BE2C (cell line): ENCODE measurements around the gene HNRNPM.

Experiments used
- DNase-seq: peaks from one replicate; pipeline ENCODE4 v3.0.0-alpha.2; 2020
- H3K27me3 ChIP-seq: fragments of 250-450 bp; sonication (Bioruptor Pico); 2 replicates; pipeline ENCODE4 v1.5.1; 2020; ENCODE audit warnings: mild to moderate bottlenecking
- H3K36me3 ChIP-seq: fragments of 250-450 bp; sonication (Bioruptor Pico); 2 replicates; pipeline ENCODE4 v1.5.1; 2020; ENCODE audit warnings: mild to moderate bottlenecking
- H3K4me1 ChIP-seq: fragments of 250-450 bp; sonication (Bioruptor Pico); 2 replicates; pipeline ENCODE4 v1.5.1; 2020
- H3K4me3 ChIP-seq: 2 replicates; pipeline ENCODE4 v1.5.1; 2011; ENCODE audit warnings: low read depth, low read length
- H3K9me3 ChIP-seq: fragments of 250-450 bp; sonication (Bioruptor Pico); 2 replicates; pipeline ENCODE4 v1.5.1; 2020
- TF ChIP-seq, protein P1 (sequence below): IDR thresholded peaks from 2 replicates; pipeline ENCODE4 v1.5.1; 2012; ENCODE audit warnings: mild to moderate bottlenecking, low read depth, low read length

Gene HNRNPM

DNA sequence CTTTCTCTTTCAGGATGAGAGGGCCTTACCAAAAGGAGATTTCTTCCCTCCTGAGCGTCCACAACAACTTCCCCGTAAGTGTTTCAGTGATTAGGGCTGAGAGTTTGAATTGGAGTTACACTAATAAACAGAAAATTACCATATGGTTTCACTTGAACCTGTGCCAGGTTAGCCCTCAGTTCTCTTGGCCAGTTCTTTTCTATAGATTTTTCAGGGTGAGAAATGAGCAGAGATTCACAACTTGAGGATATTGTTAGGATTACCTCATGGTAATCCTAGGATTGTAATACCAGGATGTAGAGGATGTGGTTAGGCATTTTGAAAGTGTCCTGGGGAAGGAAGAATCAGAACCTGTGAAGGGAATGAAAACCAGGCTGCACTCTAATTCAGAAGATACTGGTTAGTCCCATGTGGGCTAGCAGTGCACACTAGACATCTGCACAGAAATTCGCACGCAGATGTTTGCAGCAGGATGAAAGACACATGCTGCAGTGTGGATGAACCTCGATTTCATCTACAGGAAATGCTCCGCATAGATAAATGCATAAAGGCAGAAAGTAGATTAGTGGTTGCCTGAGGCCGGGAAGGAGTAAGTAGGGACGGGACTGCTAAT is 24.1 kb downstream of the HNRNPM start:
- Histone ChIP-seq H3K27me3 (no peaks in the 10 kb centered on the region), H3K9me3 (no peaks in the 10 kb centered on the region), H3K4me1 (peaks cover 7% of the 10 kb centered on the region), H3K4me3 (no peak overlapping the region), H3K36me3 (peaks cover 99% of the 10 kb centered on the region)
- no peak for DNase-seq
- TF ChIP-seq, protein P1, sequence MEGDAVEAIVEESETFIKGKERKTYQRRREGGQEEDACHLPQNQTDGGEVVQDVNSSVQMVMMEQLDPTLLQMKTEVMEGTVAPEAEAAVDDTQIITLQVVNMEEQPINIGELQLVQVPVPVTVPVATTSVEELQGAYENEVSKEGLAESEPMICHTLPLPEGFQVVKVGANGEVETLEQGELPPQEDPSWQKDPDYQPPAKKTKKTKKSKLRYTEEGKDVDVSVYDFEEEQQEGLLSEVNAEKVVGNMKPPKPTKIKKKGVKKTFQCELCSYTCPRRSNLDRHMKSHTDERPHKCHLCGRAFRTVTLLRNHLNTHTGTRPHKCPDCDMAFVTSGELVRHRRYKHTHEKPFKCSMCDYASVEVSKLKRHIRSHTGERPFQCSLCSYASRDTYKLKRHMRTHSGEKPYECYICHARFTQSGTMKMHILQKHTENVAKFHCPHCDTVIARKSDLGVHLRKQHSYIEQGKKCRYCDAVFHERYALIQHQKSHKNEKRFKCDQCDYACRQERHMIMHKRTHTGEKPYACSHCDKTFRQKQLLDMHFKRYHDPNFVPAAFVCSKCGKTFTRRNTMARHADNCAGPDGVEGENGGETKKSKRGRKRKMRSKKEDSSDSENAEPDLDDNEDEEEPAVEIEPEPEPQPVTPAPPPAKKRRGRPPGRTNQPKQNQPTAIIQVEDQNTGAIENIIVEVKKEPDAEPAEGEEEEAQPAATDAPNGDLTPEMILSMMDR = no peak

DNA sequence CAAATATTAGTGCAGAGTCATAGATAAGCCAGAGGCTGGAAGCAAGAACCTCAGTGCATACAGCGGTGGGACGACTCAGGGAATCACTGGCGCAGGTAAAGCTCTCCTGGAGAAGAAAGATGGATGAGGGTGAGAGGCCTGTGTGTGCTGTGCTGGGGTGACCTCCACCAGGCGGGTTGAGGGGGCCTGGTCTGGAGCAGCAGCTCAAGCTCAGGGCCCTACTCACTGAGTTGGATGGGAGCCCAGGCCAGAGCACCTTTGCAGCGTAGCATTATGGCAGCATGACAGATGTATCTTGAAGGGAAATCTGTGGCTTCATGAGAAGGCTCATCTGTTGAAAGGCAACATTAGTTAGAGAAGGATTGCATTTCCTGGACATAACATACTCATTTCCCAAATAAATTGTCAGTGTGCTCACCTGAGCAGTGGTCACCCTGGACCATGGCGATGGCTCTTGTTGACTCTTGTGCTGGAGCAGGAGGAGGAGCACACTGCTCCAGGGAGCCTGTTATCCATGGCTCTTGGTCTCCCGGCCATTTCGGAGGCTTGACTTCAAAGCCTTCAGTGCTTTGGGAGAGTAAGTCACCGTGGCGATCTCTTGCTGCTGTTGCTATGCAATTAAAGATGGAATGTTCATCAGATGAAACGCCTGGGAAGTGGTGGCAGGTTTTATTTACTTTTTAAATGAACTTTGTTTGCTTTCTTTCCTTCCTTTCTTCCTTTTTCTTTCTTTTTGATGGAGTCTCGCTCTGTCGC is 25.0 kb downstream of the HNRNPM start:
- H3K4me3 ChIP-seq = no peak overlapping the region
- DNase-seq = no peak
- no peaks in the 10 kb centered on the region for H3K27me3 ChIP-seq
- peaks cover 99% of the 10 kb centered on the region for H3K36me3 ChIP-seq
- H3K4me1 ChIP-seq = peaks cover 7% of the 10 kb centered on the region
- TF ChIP-seq, protein P1 = no peak
- H3K9me3 ChIP-seq = no peaks in the 10 kb centered on the region

DNA sequence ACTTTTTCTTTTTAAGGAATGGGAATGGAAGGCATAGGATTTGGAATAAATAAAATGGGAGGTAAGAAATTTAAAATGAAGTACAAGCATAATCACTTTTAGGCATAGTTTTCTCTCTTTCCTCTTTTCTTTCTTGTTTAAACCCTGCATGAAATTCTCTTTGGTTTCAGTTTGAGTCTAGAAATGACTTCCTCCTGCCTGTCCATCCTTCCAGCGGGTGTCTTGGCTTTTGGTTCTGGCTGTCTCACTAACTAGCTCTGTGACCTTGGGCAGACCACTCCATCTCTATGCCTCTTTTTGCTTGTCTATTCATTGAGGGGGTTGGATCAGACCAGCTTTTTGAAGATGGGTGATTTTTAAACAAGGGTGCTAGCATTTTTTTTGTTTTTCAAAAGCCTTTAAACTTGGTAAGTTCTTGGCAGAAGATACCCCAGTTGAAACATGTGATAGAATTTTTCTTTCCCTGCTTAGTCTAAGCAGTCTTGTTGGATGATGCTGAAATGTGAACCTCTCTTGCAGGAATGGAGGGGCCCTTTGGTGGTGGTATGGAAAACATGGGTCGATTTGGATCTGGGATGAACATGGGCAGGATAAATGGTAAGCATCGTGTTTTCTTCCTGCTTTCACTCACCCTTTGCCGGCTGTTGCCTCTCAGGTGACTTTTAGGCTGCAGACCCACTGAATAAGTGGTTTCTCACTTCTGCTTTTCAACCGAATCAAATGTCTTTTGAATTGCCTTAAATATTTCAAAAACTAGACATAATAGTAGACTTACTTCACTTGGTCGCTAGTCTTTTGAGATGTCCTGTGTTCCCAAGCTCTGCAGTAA is 29.1 kb downstream of the HNRNPM start:
- no peak overlapping the region for H3K4me3 ChIP-seq
- DNase-seq = no peak
- H3K9me3 ChIP-seq = no peaks in the 10 kb centered on the region
- TF ChIP-seq, protein P1 = no peak
- peaks cover 91% of the 10 kb centered on the region for H3K36me3 ChIP-seq
- H3K4me1 ChIP-seq = peaks cover 3% of the 10 kb centered on the region
- H3K27me3 ChIP-seq = no peaks in the 10 kb centered on the region

DNA sequence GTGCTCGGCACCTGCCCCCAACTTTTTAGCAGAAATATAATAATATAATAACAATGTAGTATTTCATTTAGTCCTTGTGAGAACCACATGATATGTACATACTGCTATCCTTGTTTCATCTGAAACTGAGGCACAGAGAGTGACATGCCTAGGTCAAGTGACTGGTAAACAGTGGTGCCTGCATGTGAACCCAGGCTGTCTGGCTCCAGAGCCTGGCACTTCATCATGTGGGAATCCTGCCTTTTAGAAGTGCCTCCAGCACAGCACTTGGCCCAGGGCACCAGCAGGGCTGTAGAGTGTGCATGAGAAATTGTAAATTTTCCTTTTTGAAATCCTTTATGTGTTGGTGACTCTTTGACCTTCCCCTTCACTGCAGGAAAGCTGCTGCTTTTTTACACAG is 30.2 kb downstream of the HNRNPM start:
- DNase-seq = no peak
- Histone ChIP-seq H3K4me3 (no peak overlapping the region), H3K36me3 (peaks cover 79% of the 10 kb centered on the region), H3K9me3 (no peaks in the 10 kb centered on the region), H3K27me3 (no peaks in the 10 kb centered on the region), H3K4me1 (no peaks in the 10 kb centered on the region)
- TF ChIP-seq, protein P1 = no peak

DNA sequence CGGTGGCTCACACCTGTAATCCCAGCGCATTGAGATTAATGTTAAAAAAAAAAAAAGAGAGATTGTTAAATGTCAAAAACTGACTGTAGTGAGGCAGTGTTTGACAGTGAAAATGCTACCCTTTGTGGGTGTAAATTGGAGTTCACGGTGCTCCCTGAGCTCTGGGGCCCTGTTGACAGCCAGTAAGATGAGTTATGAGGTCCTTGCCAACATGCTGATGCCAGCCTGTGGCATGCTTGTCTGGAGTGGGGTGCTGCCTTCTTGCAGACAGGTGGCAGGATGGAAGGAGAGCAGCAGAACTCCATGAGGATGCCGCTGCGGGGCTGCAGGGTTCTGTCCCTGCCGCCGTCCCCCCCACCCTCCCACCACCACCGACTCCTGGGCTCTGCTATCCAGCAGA is 31.7 kb downstream of the HNRNPM start:
- TF ChIP-seq, protein P1 = no peak
- H3K4me1 ChIP-seq = no peaks in the 10 kb centered on the region
- no peak for DNase-seq
- peaks cover 70% of the 10 kb centered on the region for H3K36me3 ChIP-seq
- no peak overlapping the region for H3K4me3 ChIP-seq
- H3K27me3 ChIP-seq = no peaks in the 10 kb centered on the region
- no peaks in the 10 kb centered on the region for H3K9me3 ChIP-seq
